ENCODE measurements around the gene ASCL3. TPM values are rescaled to one million over a fixed set of nuclear protein-coding genes. Genes with fewer than 3 reads are reported as not detected.
A peak's percentile ranks its signal among the peaks of the same experiment; 100 is the strongest.

Gene ASCL3
- total and polyA plus RNA-seq, 2 experiments from 2014 or later: not detected

DNA sequence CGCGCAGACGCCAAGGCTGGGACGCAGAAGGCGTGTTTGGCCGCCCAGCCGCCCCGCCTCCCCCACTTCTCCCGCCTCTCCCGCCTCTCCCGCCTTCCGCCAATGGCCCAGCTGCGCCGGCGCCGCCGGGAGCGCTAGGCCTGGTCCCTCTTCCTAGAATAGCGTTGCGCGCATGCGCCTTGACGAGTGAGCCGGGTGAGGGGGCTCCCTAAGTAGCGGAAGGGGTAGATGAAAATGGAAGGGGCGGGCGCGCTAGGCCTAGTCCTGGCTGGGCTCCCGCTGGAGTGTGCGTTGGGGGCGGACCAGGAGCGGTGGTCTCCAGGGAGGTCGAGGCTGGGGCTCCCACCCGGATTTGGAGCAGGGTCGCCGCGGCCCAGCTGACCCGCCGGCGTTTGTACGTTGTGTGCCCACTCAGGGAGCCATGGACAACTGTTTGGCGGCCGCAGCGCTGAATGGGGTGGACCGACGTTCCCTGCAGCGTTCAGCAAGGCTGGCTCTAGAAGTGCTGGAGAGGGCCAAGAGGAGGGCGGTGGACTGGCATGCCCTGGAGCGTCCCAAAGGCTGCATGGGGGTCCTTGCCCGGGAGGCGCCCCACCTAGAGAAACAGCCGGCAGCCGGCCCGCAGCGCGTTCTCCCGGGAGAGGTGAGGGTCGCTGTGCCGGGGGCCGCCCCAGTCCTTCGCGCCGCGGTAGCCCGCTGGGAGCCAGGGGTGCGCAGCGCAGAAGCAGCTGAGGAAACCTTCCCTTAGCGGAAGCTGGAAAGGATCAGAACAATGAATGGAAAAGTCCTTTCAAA lies 31.6 kb downstream of the ASCL3 start, which contains the start of gene AKIP1:
TSS of gene AKIP1 (plus strand) at position 161 of the 795 bp plus-strand sequence. CDS start at position 422, 261 bp downstream.
- peaks cover 25% of the 10 kb centered on the region for H3K27me3 ChIP-seq (ENCODE audit: insufficient read depth)
- peak within 1 kb of the TSS; percentile 81; the same call in 1 of the 2 replicates for H3K27ac ChIP-seq (ENCODE audit: low read depth)
- H3K9me2 ChIP-seq (ENCODE audit: insufficient read depth): no peaks in the 10 kb centered on the region
- peaks cover 21% of the 10 kb centered on the region for H3K36me3 Mint-ChIP-seq (ENCODE audit: low read depth)
- H4K20me1 ChIP-seq (replicated peaks; ENCODE audit: insufficient read depth): no peaks in the 10 kb centered on the region
- no peak for TF ChIP-seq ZNF114 (CRISPR knock-in tag; IDR thresholded peaks at IDR 0.05)
- TF ChIP-seq, protein P1, sequence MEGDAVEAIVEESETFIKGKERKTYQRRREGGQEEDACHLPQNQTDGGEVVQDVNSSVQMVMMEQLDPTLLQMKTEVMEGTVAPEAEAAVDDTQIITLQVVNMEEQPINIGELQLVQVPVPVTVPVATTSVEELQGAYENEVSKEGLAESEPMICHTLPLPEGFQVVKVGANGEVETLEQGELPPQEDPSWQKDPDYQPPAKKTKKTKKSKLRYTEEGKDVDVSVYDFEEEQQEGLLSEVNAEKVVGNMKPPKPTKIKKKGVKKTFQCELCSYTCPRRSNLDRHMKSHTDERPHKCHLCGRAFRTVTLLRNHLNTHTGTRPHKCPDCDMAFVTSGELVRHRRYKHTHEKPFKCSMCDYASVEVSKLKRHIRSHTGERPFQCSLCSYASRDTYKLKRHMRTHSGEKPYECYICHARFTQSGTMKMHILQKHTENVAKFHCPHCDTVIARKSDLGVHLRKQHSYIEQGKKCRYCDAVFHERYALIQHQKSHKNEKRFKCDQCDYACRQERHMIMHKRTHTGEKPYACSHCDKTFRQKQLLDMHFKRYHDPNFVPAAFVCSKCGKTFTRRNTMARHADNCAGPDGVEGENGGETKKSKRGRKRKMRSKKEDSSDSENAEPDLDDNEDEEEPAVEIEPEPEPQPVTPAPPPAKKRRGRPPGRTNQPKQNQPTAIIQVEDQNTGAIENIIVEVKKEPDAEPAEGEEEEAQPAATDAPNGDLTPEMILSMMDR (conservative IDR thresholded peaks at IDR 0.05; ENCODE audit: low read depth in 2 of 2): no peak
- TF ChIP-seq, protein P2, sequence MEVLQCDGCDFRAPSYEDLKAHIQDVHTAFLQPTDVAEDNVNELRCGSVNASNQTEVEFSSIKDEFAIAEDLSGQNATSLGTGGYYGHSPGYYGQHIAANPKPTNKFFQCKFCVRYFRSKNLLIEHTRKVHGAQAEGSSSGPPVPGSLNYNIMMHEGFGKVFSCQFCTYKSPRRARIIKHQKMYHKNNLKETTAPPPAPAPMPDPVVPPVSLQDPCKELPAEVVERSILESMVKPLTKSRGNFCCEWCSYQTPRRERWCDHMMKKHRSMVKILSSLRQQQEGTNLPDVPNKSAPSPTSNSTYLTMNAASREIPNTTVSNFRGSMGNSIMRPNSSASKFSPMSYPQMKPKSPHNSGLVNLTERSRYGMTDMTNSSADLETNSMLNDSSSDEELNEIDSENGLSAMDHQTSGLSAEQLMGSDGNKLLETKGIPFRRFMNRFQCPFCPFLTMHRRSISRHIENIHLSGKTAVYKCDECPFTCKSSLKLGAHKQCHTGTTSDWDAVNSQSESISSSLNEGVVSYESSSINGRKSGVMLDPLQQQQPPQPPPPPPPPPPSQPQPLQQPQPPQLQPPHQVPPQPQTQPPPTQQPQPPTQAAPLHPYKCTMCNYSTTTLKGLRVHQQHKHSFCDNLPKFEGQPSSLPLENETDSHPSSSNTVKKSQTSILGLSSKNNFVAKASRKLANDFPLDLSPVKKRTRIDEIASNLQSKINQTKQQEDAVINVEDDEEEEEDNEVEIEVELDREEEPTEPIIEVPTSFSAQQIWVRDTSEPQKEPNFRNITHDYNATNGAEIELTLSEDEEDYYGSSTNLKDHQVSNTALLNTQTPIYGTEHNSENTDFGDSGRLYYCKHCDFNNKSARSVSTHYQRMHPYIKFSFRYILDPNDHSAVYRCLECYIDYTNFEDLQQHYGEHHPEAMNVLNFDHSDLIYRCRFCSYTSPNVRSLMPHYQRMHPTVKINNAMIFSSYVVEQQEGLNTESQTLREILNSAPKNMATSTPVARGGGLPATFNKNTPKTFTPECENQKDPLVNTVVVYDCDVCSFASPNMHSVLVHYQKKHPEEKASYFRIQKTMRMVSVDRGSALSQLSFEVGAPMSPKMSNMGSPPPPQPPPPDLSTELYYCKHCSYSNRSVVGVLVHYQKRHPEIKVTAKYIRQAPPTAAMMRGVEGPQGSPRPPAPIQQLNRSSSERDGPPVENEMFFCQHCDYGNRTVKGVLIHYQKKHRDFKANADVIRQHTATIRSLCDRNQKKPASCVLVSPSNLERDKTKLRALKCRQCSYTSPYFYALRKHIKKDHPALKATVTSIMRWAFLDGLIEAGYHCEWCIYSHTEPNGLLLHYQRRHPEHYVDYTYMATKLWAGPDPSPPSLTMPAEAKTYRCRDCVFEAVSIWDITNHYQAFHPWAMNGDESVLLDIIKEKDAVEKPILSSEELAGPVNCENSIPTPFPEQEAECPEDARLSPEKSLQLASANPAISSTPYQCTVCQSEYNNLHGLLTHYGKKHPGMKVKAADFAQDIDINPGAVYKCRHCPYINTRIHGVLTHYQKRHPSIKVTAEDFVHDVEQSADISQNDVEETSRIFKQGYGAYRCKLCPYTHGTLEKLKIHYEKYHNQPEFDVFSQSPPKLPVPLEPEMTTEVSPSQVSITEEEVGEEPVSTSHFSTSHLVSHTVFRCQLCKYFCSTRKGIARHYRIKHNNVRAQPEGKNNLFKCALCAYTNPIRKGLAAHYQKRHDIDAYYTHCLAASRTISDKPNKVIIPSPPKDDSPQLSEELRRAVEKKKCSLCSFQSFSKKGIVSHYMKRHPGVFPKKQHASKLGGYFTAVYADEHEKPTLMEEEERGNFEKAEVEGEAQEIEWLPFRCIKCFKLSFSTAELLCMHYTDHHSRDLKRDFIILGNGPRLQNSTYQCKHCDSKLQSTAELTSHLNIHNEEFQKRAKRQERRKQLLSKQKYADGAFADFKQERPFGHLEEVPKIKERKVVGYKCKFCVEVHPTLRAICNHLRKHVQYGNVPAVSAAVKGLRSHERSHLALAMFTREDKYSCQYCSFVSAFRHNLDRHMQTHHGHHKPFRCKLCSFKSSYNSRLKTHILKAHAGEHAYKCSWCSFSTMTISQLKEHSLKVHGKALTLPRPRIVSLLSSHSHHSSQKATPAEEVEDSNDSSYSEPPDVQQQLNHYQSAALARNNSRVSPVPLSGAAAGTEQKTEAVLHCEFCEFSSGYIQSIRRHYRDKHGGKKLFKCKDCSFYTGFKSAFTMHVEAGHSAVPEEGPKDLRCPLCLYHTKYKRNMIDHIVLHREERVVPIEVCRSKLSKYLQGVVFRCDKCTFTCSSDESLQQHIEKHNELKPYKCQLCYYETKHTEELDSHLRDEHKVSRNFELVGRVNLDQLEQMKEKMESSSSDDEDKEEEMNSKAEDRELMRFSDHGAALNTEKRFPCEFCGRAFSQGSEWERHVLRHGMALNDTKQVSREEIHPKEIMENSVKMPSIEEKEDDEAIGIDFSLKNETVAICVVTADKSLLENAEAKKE (CRISPR knock-in tag; IDR thresholded peaks at IDR 0.05): no peak
- peak; percentile 88 for TF ChIP-seq POLR2AphosphoS5 (IDR thresholded peaks at IDR 0.05; ENCODE audit: low read depth)
- TF ChIP-seq CREB1 (CRISPR knock-in tag; IDR thresholded peaks at IDR 0.05; ENCODE audit: low read depth): 0 out of 2 replicates have a peak, but pooled peaks have one; percentile 10
- no peak for TF ChIP-seq EZH2 (IDR thresholded peaks at IDR 0.05; ENCODE audit: low read depth, unreplicated experiment)
- TF ChIP-seq, protein P3, sequence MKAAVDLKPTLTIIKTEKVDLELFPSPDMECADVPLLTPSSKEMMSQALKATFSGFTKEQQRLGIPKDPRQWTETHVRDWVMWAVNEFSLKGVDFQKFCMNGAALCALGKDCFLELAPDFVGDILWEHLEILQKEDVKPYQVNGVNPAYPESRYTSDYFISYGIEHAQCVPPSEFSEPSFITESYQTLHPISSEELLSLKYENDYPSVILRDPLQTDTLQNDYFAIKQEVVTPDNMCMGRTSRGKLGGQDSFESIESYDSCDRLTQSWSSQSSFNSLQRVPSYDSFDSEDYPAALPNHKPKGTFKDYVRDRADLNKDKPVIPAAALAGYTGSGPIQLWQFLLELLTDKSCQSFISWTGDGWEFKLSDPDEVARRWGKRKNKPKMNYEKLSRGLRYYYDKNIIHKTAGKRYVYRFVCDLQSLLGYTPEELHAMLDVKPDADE (IDR thresholded peaks at IDR 0.05): no peak
- TF ChIP-seq JUNB (IDR thresholded peaks at IDR 0.05; ENCODE audit: unreplicated experiment): no peak
- TF ChIP-seq, protein P4, sequence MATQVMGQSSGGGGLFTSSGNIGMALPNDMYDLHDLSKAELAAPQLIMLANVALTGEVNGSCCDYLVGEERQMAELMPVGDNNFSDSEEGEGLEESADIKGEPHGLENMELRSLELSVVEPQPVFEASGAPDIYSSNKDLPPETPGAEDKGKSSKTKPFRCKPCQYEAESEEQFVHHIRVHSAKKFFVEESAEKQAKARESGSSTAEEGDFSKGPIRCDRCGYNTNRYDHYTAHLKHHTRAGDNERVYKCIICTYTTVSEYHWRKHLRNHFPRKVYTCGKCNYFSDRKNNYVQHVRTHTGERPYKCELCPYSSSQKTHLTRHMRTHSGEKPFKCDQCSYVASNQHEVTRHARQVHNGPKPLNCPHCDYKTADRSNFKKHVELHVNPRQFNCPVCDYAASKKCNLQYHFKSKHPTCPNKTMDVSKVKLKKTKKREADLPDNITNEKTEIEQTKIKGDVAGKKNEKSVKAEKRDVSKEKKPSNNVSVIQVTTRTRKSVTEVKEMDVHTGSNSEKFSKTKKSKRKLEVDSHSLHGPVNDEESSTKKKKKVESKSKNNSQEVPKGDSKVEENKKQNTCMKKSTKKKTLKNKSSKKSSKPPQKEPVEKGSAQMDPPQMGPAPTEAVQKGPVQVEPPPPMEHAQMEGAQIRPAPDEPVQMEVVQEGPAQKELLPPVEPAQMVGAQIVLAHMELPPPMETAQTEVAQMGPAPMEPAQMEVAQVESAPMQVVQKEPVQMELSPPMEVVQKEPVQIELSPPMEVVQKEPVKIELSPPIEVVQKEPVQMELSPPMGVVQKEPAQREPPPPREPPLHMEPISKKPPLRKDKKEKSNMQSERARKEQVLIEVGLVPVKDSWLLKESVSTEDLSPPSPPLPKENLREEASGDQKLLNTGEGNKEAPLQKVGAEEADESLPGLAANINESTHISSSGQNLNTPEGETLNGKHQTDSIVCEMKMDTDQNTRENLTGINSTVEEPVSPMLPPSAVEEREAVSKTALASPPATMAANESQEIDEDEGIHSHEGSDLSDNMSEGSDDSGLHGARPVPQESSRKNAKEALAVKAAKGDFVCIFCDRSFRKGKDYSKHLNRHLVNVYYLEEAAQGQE (IDR thresholded peaks at IDR 0.05; ENCODE audit: unreplicated experiment): no peak
- no peak for TF ChIP-seq NANOG (IDR thresholded peaks at IDR 0.05; ENCODE audit: borderline replicate concordance)
- TF ChIP-seq EZH2phosphoT487 (IDR thresholded peaks at IDR 0.05; ENCODE audit: unreplicated experiment): no peak
- TF ChIP-seq ZNF331 (CRISPR knock-in tag; IDR thresholded peaks at IDR 0.05; ENCODE audit: low read depth): no peak
- peak within 1 kb of the TSS; percentile 81; the same call in 1 of the 2 replicates for H3K27ac Mint-ChIP-seq
- H3K9me3 Mint-ChIP-seq: no peaks in the 10 kb centered on the region
- H3F3A ChIP-seq (replicated peaks; ENCODE audit: low read depth): peaks cover 4% of the 10 kb centered on the region; the same call in 1 of the 2 replicates
- peaks cover 11% of the 10 kb centered on the region for H3K4me1 ChIP-seq (ENCODE audit: insufficient read depth)
- peak; percentile 99 for DNase-seq (ENCODE audit: low spot score)
- H3K4me3 ChIP-seq: peak within 1 kb of the TSS; percentile 91
- peaks cover 20% of the 10 kb centered on the region for H3K27me3 Mint-ChIP-seq (ENCODE audit: insufficient read depth, low read depth, poor library complexity)
- peak within 1 kb of the TSS; percentile 85 for H3K4me3 Mint-ChIP-seq
- peaks cover 27% of the 10 kb centered on the region for H3K4me1 Mint-ChIP-seq
- H3K4me2 ChIP-seq: peak within 1 kb of the TSS; percentile 96
- peaks cover 1% of the 10 kb centered on the region; the same call in 1 of the 2 replicates for H3K36me3 ChIP-seq (ENCODE audit: insufficient read depth)
- no peaks in the 10 kb centered on the region for H3K79me2 ChIP-seq (replicated peaks; ENCODE audit: insufficient read depth)
- H2AFZ ChIP-seq: peak within 1 kb of the TSS; percentile 99
- peak; percentile 89 for ATAC-seq
